ENCODE measurements around the gene NOP58.
"Not testable (repeated sequence)": the region's sequence is repeated elsewhere in the genome, so short reads cannot be mapped to it uniquely, and the experiment has no call there.

Gene NOP58

DNA sequence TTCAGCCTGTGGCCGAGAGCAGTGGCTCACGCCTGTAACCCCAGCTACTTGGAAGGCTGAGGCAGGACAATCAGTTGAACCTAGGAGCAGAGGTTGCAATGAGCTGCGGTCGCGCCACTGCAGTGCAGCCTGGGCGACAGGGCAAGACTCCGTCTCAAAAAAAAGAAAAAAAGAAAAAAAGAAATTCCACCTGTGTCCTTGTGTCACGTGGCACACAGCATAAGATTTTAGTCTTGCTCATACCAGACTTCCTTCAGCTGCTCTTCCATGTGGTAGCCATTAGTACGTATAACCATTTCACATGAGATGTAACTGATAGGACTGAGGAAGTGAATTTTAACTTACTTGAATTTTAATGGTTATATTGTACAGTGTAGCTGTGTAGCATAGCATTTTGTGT, 4.0 kb downstream of the NOP58 start:
- H3K4me3 ChIP-seq (ENCODE audit: low read length) = peak overlapping the region; percentile 95

DNA sequence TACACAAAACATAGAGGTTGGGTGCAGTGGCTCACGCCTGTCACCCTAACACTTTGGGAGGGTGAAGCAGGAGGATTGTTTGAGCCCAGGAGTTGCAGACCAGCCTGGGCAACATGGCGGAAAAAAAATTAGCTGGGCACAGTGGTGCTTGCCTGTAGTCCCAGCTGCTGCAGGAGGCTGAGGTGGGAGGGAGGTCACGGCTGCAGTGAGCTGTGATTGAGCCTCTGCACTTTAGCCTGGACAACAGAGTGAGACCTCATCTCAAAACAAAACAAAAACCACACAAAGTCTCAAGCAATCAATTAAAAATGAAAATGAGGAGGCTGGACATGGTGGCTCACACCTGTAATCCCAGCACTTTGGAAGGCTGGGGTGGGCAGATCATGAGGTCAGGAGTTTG, 4.9 kb downstream of the NOP58 start:
- H4K20me1 ChIP-seq (ENCODE audit: control insufficient read depth, insufficient read depth, low read depth, low read length) = peaks cover 72% of the 10 kb centered on the region
- H3K27ac ChIP-seq (ENCODE audit: low read depth, low read length) = 0 out of 2 replicates have a peak overlapping the region, but pooled peaks have one; percentile 3
- TF ChIP-seq, protein P1, sequence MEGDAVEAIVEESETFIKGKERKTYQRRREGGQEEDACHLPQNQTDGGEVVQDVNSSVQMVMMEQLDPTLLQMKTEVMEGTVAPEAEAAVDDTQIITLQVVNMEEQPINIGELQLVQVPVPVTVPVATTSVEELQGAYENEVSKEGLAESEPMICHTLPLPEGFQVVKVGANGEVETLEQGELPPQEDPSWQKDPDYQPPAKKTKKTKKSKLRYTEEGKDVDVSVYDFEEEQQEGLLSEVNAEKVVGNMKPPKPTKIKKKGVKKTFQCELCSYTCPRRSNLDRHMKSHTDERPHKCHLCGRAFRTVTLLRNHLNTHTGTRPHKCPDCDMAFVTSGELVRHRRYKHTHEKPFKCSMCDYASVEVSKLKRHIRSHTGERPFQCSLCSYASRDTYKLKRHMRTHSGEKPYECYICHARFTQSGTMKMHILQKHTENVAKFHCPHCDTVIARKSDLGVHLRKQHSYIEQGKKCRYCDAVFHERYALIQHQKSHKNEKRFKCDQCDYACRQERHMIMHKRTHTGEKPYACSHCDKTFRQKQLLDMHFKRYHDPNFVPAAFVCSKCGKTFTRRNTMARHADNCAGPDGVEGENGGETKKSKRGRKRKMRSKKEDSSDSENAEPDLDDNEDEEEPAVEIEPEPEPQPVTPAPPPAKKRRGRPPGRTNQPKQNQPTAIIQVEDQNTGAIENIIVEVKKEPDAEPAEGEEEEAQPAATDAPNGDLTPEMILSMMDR (IDR thresholded peaks at IDR 0.05; ENCODE audit: low read depth, low read length, poor library complexity, severe bottlenecking) = no peak
- no peak for TF ChIP-seq EZH2phosphoT487 (IDR thresholded peaks at IDR 0.05; ENCODE audit: borderline replicate concordance, low read length)
- peak overlapping the region; percentile 95 for H3K4me2 ChIP-seq (ENCODE audit: low read length)
- no peaks in the 10 kb centered on the region for H3K9me2 ChIP-seq (replicated peaks; ENCODE audit: control insufficient read depth, low read length)
- H3K79me2 ChIP-seq (ENCODE audit: control insufficient read depth, low read length) = peaks cover 100% of the 10 kb centered on the region
- no peaks in the 10 kb centered on the region for H3K27me3 ChIP-seq (ENCODE audit: control insufficient read depth, low read length)
- no peaks in the 10 kb centered on the region for H3K9me3 ChIP-seq (ENCODE audit: control insufficient read depth, insufficient read depth, low read length)
- H3K4me1 ChIP-seq (ENCODE audit: control insufficient read depth, low read length) = peaks cover 42% of the 10 kb centered on the region
- H3K36me3 ChIP-seq (ENCODE audit: control insufficient read depth, low read length) = peaks cover 89% of the 10 kb centered on the region
- peak overlapping the region; percentile 95 for H3K4me3 ChIP-seq (ENCODE audit: low read length)
- H3F3A ChIP-seq (ENCODE audit: control insufficient read depth, insufficient read depth) = peaks cover 14% of the 10 kb centered on the region

More for the DNA sequence above, 4.0 kb downstream of the NOP58 start:
- Histone ChIP-seq H3K9me3 (ENCODE audit: control insufficient read depth, insufficient read depth, low read length) (no peaks in the 10 kb centered on the region), H3F3A (ENCODE audit: control insufficient read depth, insufficient read depth) (peaks cover 10% of the 10 kb centered on the region), H4K20me1 (ENCODE audit: control insufficient read depth, insufficient read depth, low read depth, low read length) (peaks cover 65% of the 10 kb centered on the region), H3K27ac (ENCODE audit: low read depth, low read length) (no peak overlapping the region), H3K79me2 (ENCODE audit: control insufficient read depth, low read length) (peaks cover 92% of the 10 kb centered on the region), H3K9me2 (replicated peaks; ENCODE audit: control insufficient read depth, low read length) (no peaks in the 10 kb centered on the region), H3K36me3 (ENCODE audit: control insufficient read depth, low read length) (peaks cover 80% of the 10 kb centered on the region), H3K4me2 (ENCODE audit: low read length) (peak overlapping the region; percentile 95), H3K27me3 (ENCODE audit: control insufficient read depth, low read length) (no peaks in the 10 kb centered on the region), H3K4me1 (ENCODE audit: control insufficient read depth, low read length) (peaks cover 43% of the 10 kb centered on the region)
- TF ChIP-seq, protein P1 (IDR thresholded peaks at IDR 0.05; ENCODE audit: low read depth, low read length, poor library complexity, severe bottlenecking) = no peak
- TF ChIP-seq EZH2phosphoT487 (IDR thresholded peaks at IDR 0.05; ENCODE audit: borderline replicate concordance, low read length) = no peak

DNA sequence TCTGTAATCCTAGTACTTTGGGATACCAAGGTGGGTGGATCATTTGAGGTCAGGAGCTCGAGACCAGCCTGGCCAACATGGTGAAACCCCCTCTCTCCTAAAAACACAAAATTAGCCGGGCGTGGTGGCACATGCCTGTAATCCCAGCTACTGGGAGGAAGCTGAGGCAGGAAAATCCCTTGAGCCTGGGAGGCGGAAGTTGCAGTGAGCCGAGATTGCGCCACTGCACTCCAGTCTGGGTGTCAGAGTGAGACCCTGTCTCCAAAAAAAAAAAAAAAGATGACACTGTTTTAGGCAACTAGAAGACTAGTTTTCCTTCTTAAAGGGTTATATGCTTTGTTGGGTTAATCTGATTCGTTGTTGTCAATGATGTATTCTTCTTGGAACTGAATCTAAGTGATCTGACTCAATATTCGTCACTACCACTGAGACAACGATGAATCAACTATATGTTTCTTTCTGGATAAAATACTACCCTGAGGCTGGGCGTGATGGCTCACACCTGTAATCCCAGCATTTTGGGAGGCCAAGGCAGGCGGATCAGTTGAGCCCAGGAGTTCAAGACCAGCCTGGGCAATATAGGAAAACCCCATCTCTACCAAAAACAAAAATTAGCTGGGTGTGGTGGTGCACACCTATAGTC, 10.6 kb downstream of the NOP58 start:
- not testable (repeated sequence) for H3K4me2 ChIP-seq (ENCODE audit: low read length); H3K9me2 ChIP-seq (replicated peaks; ENCODE audit: control insufficient read depth, low read length); H3K9me3 ChIP-seq (ENCODE audit: control insufficient read depth, insufficient read depth, low read length); H3K4me3 ChIP-seq (ENCODE audit: low read length); H3K27me3 ChIP-seq (ENCODE audit: control insufficient read depth, low read length); H3K4me1 ChIP-seq (ENCODE audit: control insufficient read depth, low read length); H3K27ac ChIP-seq (ENCODE audit: low read depth, low read length)
- peaks cover 29% of the 10 kb centered on the region for H3F3A ChIP-seq (ENCODE audit: control insufficient read depth, insufficient read depth)
- H4K20me1 ChIP-seq (ENCODE audit: control insufficient read depth, insufficient read depth, low read depth, low read length) = peaks cover 72% of the 10 kb centered on the region
- peaks cover 95% of the 10 kb centered on the region for H3K36me3 ChIP-seq (ENCODE audit: control insufficient read depth, low read length)
- peaks cover 100% of the 10 kb centered on the region for H3K79me2 ChIP-seq (ENCODE audit: control insufficient read depth, low read length)

DNA sequence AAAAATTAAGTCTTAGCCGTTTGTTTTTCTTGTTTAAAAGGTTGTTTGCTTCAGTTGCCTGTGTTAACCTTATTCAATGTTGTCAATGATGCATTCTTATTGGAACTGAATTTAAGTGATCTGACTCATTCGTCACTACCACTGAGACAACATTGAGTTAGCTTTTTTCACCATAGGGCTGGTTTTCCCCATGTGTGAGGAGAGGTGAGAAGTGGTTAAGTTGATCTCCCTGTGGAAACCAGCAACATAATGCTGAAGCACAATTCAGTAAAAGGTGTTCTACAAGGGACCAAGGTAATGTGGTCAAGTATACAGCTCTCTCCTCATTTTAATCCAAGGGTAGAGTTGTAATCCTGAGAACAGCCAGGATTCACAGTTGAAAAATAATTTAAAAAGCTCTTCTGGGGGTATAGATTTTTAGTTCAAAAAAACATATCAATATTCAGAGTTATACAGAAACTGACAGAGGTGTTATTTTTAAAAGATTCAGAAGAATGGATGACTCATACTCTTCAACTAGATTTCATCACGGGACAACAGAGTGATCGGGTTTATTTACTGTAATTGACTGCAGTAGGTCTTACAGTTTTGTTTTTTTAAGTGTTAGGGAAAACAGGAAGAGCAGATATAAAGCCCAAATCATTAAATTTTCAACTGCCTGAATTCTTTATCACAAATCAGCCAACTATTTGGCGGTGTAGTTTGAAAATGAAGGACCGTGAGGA, 12.6 kb downstream of the NOP58 start:
- Histone ChIP-seq H3K36me3 (ENCODE audit: control insufficient read depth, low read length) (peaks cover 95% of the 10 kb centered on the region), H3K27ac (ENCODE audit: low read depth, low read length) (no peak overlapping the region), H3K4me1 (ENCODE audit: control insufficient read depth, low read length) (no peaks in the 10 kb centered on the region), H3K79me2 (ENCODE audit: control insufficient read depth, low read length) (peaks cover 97% of the 10 kb centered on the region), H3F3A (ENCODE audit: control insufficient read depth, insufficient read depth) (peaks cover 26% of the 10 kb centered on the region), H4K20me1 (ENCODE audit: control insufficient read depth, insufficient read depth, low read depth, low read length) (peaks cover 62% of the 10 kb centered on the region), H3K9me3 (ENCODE audit: control insufficient read depth, insufficient read depth, low read length) (no peaks in the 10 kb centered on the region), H3K4me3 (ENCODE audit: low read length) (no peak overlapping the region), H3K9me2 (replicated peaks; ENCODE audit: control insufficient read depth, low read length) (no peaks in the 10 kb centered on the region), H3K4me2 (ENCODE audit: low read length) (no peak overlapping the region), H3K27me3 (ENCODE audit: control insufficient read depth, low read length) (no peaks in the 10 kb centered on the region)
- TF ChIP-seq EZH2phosphoT487 (IDR thresholded peaks at IDR 0.05; ENCODE audit: borderline replicate concordance, low read length) = no peak
- TF ChIP-seq, protein P1 (IDR thresholded peaks at IDR 0.05; ENCODE audit: low read depth, low read length, poor library complexity, severe bottlenecking) = no peak

Measured in DOHH2 (cell line).